HepG2 (cell line): ENCODE results near the gene KATNB1. TPM values are rescaled to one million over a fixed set of nuclear protein-coding genes. Genes with fewer than 3 reads are reported as not detected.

Source experiments
- ATAC-seq: fragments of 200-7000 bp; cut with Tn5 transposase; 3 replicates; pipeline ENCODE4 v1.9.1; 2020; ENCODE audit warnings: mild to moderate bottlenecking, moderate library complexity
- BruUV-seq: library from RNA; stranded (reverse); fragments of 400-500 nt; replicated peaks from 2 replicates; lab custom pipeline; 2021; lab: Mats Ljungman, UMichigan
- CTCF ChIA-PET: fragments of 300-600 bp; formaldehyde crosslinking; extraction: SDS; loops from one replicate; lab custom pipeline; 2021; ENCODE audit warnings: low total read pairs, inconsistent platforms, low intra/inter-chr PET ratio; lab: Yijun Ruan, JAX
- POLR2A ChIA-PET: fragments of 350-600 bp; sonication (Branson Sonifier 250); formaldehyde crosslinking; loops from one replicate; lab custom pipeline; 2020; ENCODE audit warnings: antibody characterized with exemption, inconsistent platforms; lab: Yijun Ruan, JAX
- DNase-seq: peaks from one replicate; pipeline ENCODE4 v3.0.0-alpha.2; 2015; ENCODE audit warnings: low spot score
- FAIRE-seq: peaks from 3 replicates; lab custom pipeline; 2011; peaks lifted over from hg19 to GRCh38; lab: Jason Lieb, UNC
- H2AFZ ChIP-seq: one replicate; pipeline ENCODE4 v1.6.1; 2011; ENCODE audit warnings: low read length, inconsistent platforms
- H3K27ac ChIP-seq: fragments of 300-600 bp; 3 replicates; pipeline ENCODE4 v1.8.0; 2011; ENCODE audit warnings: mixed run types, mild to moderate bottlenecking, mixed read lengths, low read length, inconsistent platforms; ENCODE audit not compliant: insufficient read depth; ENCODE audit errors: extremely low read length
- H3K27me3 ChIP-seq, 2 experiments: fragments of 200-600 bp in 1 of 2; 2 replicates in 1 of 2; 3 replicates in 1 of 2; pipeline versions ENCODE4 v1.6.0 to v1.8.0; 2011; ENCODE audit warnings: low read length in 2 of 2, mild to moderate bottlenecking in 2 of 2, moderate library complexity in 2 of 2, inconsistent platforms in 1 of 2; ENCODE audit not compliant: insufficient read depth in 2 of 2, control insufficient read depth in 1 of 2
- H3K36me3 ChIP-seq, 2 experiments: fragments of 200-600 bp in 1 of 2; replicated peaks in 1 of 2; 2 replicates in 1 of 2; 3 replicates in 1 of 2; pipeline versions ENCODE4 v1.5.1 to v1.8.0; 2011; ENCODE audit warnings: low read length in 2 of 2, inconsistent platforms in 1 of 2; ENCODE audit not compliant: insufficient read depth in 2 of 2, control insufficient read depth in 1 of 2
- H3K4me1 ChIP-seq: 2 replicates; pipeline ENCODE4 v1.5.1; 2012; ENCODE audit warnings: low read length, inconsistent platforms; ENCODE audit not compliant: insufficient read depth
- H3K4me2 ChIP-seq: 2 replicates; pipeline ENCODE4 v1.6.0; 2011; ENCODE audit warnings: low read depth, low read length, inconsistent platforms
- H3K4me3 ChIP-seq, 3 experiments: fragments of 200-600 bp in 1 of 3; sonication (generic), shearing (Covaris generic) in 1 of 3; replicated peaks in 1 of 3; 2 replicates each; pipeline ENCODE4 v1.5.1; 2011 to 2016; ENCODE audit warnings: low read length in 3 of 3, inconsistent platforms in 2 of 3, low read depth in 2 of 3, mild to moderate bottlenecking in 2 of 3, control low read depth in 1 of 3, mixed read lengths in 1 of 3; ENCODE audit not compliant: insufficient read depth in 1 of 3
- H3K79me2 ChIP-seq: one replicate; pipeline ENCODE4 v1.6.1; 2011; ENCODE audit warnings: low read length, inconsistent platforms; ENCODE audit not compliant: insufficient read depth
- H3K9ac ChIP-seq: 2 replicates; pipeline ENCODE4 v1.6.0; 2011; ENCODE audit warnings: mild to moderate bottlenecking, low read depth, low read length, inconsistent platforms; ENCODE audit not compliant: insufficient read depth
- H3K9me3 ChIP-seq: 2 replicates; pipeline ENCODE4 v1.5.1; 2012; ENCODE audit warnings: mild to moderate bottlenecking, low read length
- H4K20me1 ChIP-seq: 2 replicates; pipeline ENCODE4 v1.6.0; 2011; ENCODE audit warnings: inconsistent platforms, mild to moderate bottlenecking, low read length, moderate library complexity; ENCODE audit not compliant: insufficient read depth
- ARNTL ChIP-seq: sonication (generic); formaldehyde crosslinking; IDR thresholded peaks from 2 replicates; pipeline ENCODE4 v1.4.0; 2020; ENCODE audit warnings: mild to moderate bottlenecking, missing genetic modification reagents
- GATAD1 ChIP-seq: IDR thresholded peaks from 2 replicates; pipeline ENCODE4 v1.6.1; 2016; ENCODE audit warnings: missing genetic modification reagents, missing compliant biosample characterization
- HES4 ChIP-seq: sonication (generic); formaldehyde crosslinking; IDR thresholded peaks from 2 replicates; pipeline ENCODE4 v1.9.0; 2021; ENCODE audit warnings: mild to moderate bottlenecking, missing genetic modification reagents, borderline replicate concordance
- MBNL3 ChIP-seq: fragments of 250-450 bp; sonication (Bioruptor Pico); conservative IDR thresholded peaks from 2 replicates; pipeline ENCODE4 v1.8.0; 2022; ENCODE audit warnings: mild to moderate bottlenecking, inconsistent platforms
- MYNN ChIP-seq: sonication (generic); formaldehyde crosslinking; IDR thresholded peaks from 2 replicates; pipeline ENCODE4 v1.4.0; 2020; ENCODE audit warnings: mild to moderate bottlenecking, low read depth, missing genetic modification reagents
- NR3C1 ChIP-seq: sonication (generic); formaldehyde crosslinking; IDR thresholded peaks from 2 replicates; pipeline ENCODE4 v1.4.0; 2020; ENCODE audit warnings: missing genetic modification reagents
- RFXAP ChIP-seq: sonication (generic); formaldehyde crosslinking; IDR thresholded peaks from 2 replicates; pipeline ENCODE4 v1.4.0; 2020; ENCODE audit warnings: missing genetic modification reagents, borderline replicate concordance
- ZFY ChIP-seq: sonication (generic); formaldehyde crosslinking; IDR thresholded peaks from 2 replicates; pipeline ENCODE4 v1.4.0; 2020; ENCODE audit warnings: missing genetic modification reagents
- ZNF354B ChIP-seq: sonication (generic); formaldehyde crosslinking; IDR thresholded peaks from 2 replicates; pipeline ENCODE4 v1.8.0; 2022; ENCODE audit warnings: mild to moderate bottlenecking, missing genetic modification reagents
- ZNF547 ChIP-seq: sonication (generic); formaldehyde crosslinking; IDR thresholded peaks from 2 replicates; pipeline ENCODE4 v1.5.1; 2020; ENCODE audit warnings: mild to moderate bottlenecking, missing genetic modification reagents
- ZNF570 ChIP-seq: sonication (generic); formaldehyde crosslinking; IDR thresholded peaks from 2 replicates; pipeline ENCODE4 v1.4.0; 2020; ENCODE audit warnings: mild to moderate bottlenecking, missing genetic modification reagents, borderline replicate concordance
- ZSCAN20 ChIP-seq: sonication (generic); formaldehyde crosslinking; IDR thresholded peaks from 2 replicates; pipeline ENCODE4 v1.4.0; 2020; ENCODE audit warnings: missing genetic modification reagents, mild to moderate bottlenecking, borderline replicate concordance
- WGBS: methylation state at CpG from one replicate; pipeline ENCODE4 v1.1.6; 2017; ENCODE audit warnings: low lambda C conversion rate; 5-methylcytosine and 5-hydroxymethylcytosine counted together
- in situ Hi-C: cut with HindIII; loops from 2 replicates; pipeline ENCODE4 v1.10.0; 2017; ENCODE audit warnings: low pct_unique_long_range_greater_than_20kb; ENCODE audit not compliant: extremely low pct_ligation_motif_present
- intact Hi-C: fragments of 100-400 bp; cut with micrococcal nuclease; formaldehyde crosslinking; loops from one replicate; pipeline ENCODE4 v1.10.0; 2022; ENCODE audit not compliant: unreplicated experiment
- polyA plus RNA-seq, 8 experiments: library from polyadenylated mRNA; depleted of rRNA in 3 of 8; stranded (reverse) in 7 of 8; unstranded in 1 of 8; fragments of >200 nt; fragmentation: Illumina TruSeq in 4 of 8; extraction: Trizol in 4 of 8; gene quantifications; 2 replicates each; pipeline versions ENCODE4 v1.2.1 to v1.2.3, GENCODE V29; 2011 to 2016; ENCODE audit warnings: low read depth in 4 of 8, missing spikeins in 1 of 8, mixed read lengths in 1 of 8; ENCODE audit not compliant: insufficient read depth in 1 of 8
- total RNA-seq, 5 experiments: library from RNA; depleted of rRNA; stranded (reverse); fragments of >200 nt; fragmentation: Illumina TruSeq; extraction: Trizol; gene quantifications; 2 replicates each; pipeline ENCODE4 v1.2.3, GENCODE V29; 2016; ENCODE audit warnings: low read depth in 1 of 5
- TF ChIP-seq, protein P1 (sequence below): sonication (generic); formaldehyde crosslinking; IDR thresholded peaks from 2 replicates; pipeline ENCODE4 v1.4.0; 2020; ENCODE audit warnings: mild to moderate bottlenecking, missing genetic modification reagents
- TF ChIP-seq, protein P2 (sequence below): sonication (generic); formaldehyde crosslinking; IDR thresholded peaks from 2 replicates; pipeline ENCODE4 v1.9.0; 2022; ENCODE audit warnings: missing genetic modification reagents, mild to moderate bottlenecking, borderline replicate concordance
- TF ChIP-seq, protein P3 (sequence below): sonication (generic); formaldehyde crosslinking; IDR thresholded peaks from 2 replicates; pipeline ENCODE4 v1.5.1; 2020; ENCODE audit warnings: missing genetic modification reagents, mild to moderate bottlenecking, borderline replicate concordance

KATNB1 gene
- total and polyA plus RNA-seq, 2 of the 13 experiments (the other 11 are each of a cell fraction or from before 2014, with no cell fraction given): 31.5 to 43.5 TPM

DNA sequence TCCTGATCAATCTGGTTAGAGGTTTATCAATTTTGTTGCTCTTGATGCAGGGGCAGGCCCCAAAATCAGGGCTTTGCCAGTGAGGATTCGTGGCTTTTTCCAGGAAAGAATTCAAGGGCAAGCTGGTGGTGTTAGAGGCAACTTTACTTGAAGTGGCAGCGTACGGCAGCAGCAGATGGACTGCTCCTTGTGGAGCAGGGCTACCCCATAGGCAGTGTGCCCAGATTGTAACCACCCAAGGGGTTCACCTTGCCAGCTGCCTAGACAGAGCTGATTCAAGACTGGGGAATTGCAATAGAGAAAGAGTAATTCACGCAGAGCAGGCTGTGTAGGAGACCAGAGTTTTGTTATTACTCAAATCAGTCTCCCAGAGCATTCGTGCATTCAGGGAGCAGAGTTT, 24.2 kb upstream of the KATNB1 start:
- FAIRE-seq (no peak), ATAC-seq (no peak), DNase-seq (no peak)
- BruUV-seq: no TSS peak
- no peaks in the 10 kb centered on the region for H3K27me3 ChIP-seq
- H3K4me3 ChIP-seq: no peak overlapping the region
- ChIA-PET CTCF (no interaction called here), POLR2A (no interaction called here)
- H3K9ac ChIP-seq: no peak overlapping the region
- H3K27ac ChIP-seq: no peak overlapping the region
- H4K20me1 ChIP-seq: no peaks in the 10 kb centered on the region
- intact Hi-C loops: no loop called here
- H3K4me2 ChIP-seq: no peak overlapping the region
- no peaks in the 10 kb centered on the region for H3K9me3 ChIP-seq
- 98% methylated on average over 5 of the region's 5 CpGs for WGBS
- in situ Hi-C loops: no loop called here
- H3K4me1 ChIP-seq: peaks cover 33% of the 10 kb centered on the region
- no peak overlapping the region for H2AFZ ChIP-seq
- no peaks in the 10 kb centered on the region for H3K36me3 ChIP-seq
- TF ChIP-seq ZNF547 (CRISPR knock-in tag) (no peak), HES4 (CRISPR knock-in tag) (0 out of 2 replicates have a peak, but pooled peaks have one; percentile 28)
- H3K79me2 ChIP-seq: no peaks in the 10 kb centered on the region

DNA sequence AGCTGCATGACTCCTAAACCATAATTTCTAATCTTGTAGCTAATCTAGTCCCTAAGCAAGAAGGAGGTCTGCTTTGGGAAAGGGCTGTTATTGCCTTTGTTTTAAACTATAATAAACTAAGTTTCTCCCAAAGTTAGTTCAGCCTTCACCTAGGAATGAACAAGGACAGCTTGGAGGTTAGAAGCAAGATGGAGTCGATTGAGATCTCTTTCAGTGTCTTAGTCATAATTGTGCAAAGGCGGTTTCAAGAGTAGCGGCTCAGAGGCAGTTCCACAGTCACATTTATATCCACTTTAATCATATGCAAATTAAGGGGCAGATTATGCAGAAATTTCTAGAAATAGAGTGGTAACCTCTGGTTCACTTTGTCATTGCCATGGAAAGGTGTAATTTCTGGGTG, 23.6 kb upstream of the KATNB1 start:
- in situ Hi-C loops: no loop called here
- Histone ChIP-seq H2AFZ (no peak overlapping the region), H3K27ac (no peak overlapping the region), H3K4me3 (no peak overlapping the region), H3K9me3 (no peaks in the 10 kb centered on the region), H3K4me1 (peaks cover 33% of the 10 kb centered on the region), H3K27me3 (no peaks in the 10 kb centered on the region), H3K79me2 (no peaks in the 10 kb centered on the region), H3K9ac (no peak overlapping the region), H4K20me1 (no peaks in the 10 kb centered on the region), H3K4me2 (no peak overlapping the region), H3K36me3 (no peaks in the 10 kb centered on the region)
- ChIA-PET POLR2A (interaction anchor here (0.9 kb wide), 1 partner anchor 44 kb away, joined by 3 read pairs; the partner anchor contains the start of gene ADGRG3), CTCF (interaction anchor here (0.7 kb wide), 1 partner anchor 18 kb away, joined by 3 read pairs; the partner anchor contains the start of gene DRC7)
- FAIRE-seq: no peak
- ATAC-seq: no peak
- BruUV-seq: no TSS peak
- no peak for DNase-seq
- intact Hi-C loops: no loop called here
- WGBS: 98% methylated on average over 3 of the region's 3 CpGs
- TF ChIP-seq, protein P1, sequence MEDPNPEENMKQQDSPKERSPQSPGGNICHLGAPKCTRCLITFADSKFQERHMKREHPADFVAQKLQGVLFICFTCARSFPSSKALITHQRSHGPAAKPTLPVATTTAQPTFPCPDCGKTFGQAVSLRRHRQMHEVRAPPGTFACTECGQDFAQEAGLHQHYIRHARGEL (CRISPR knock-in tag): no peak
- TF ChIP-seq ARNTL (CRISPR knock-in tag) (no peak), MYNN (no peak), NR3C1 (CRISPR knock-in tag) (no peak), ZNF354B (no peak), RFXAP (CRISPR knock-in tag) (no peak), ZNF570 (CRISPR knock-in tag) (no peak), GATAD1 (no peak), ZFY (CRISPR knock-in tag) (no peak), MBNL3 (CRISPR knock-in tag) (no peak), ZSCAN20 (CRISPR knock-in tag) (no peak)
- TF ChIP-seq, protein P2, sequence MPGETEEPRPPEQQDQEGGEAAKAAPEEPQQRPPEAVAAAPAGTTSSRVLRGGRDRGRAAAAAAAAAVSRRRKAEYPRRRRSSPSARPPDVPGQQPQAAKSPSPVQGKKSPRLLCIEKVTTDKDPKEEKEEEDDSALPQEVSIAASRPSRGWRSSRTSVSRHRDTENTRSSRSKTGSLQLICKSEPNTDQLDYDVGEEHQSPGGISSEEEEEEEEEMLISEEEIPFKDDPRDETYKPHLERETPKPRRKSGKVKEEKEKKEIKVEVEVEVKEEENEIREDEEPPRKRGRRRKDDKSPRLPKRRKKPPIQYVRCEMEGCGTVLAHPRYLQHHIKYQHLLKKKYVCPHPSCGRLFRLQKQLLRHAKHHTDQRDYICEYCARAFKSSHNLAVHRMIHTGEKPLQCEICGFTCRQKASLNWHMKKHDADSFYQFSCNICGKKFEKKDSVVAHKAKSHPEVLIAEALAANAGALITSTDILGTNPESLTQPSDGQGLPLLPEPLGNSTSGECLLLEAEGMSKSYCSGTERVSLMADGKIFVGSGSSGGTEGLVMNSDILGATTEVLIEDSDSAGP: no peak
- TF ChIP-seq, protein P3, sequence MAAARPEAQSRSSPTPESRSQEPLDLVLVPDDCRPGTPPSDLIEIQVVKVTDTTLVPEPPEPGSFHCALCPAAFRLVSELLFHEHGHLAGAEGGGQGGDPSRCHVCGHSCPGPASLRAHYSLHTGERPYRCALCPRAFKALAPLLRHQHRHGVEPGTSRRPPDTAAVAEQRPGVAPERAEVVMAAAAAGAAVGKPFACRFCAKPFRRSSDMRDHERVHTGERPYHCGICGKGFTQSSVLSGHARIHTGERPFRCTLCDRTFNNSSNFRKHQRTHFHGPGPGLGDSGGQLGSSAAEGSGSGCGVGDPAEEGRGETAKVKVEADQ (CRISPR knock-in tag): no peak
